K562 (cell line): ENCODE measurements around the gene E2F3. TPM values are rescaled to one million over a fixed set of nuclear protein-coding genes. Genes with fewer than 3 reads are reported as not detected.

Experiments
- ETV1 ChIP-seq: fragments of 450-650 bp; conservative IDR thresholded peaks from 2 replicates; pipeline ENCODE4 v1.6.1; 2016; ENCODE audit warnings: missing genetic modification characterization, control low read depth, low read depth, missing compliant biosample characterization
- GATAD2A ChIP-seq: fragments of 450-650 bp; IDR thresholded peaks from 2 replicates; pipeline ENCODE4 v1.6.1; 2017
- KLF1 ChIP-seq: fragments of 450-650 bp; IDR thresholded peaks from 2 replicates; pipeline ENCODE4 v1.6.1; 2016; ENCODE audit warnings: missing genetic modification characterization, missing compliant biosample characterization
- KLF16 ChIP-seq: IDR thresholded peaks from 2 replicates; pipeline ENCODE4 v1.6.1; 2016; ENCODE audit warnings: antibody characterized with exemption
- MAFG ChIP-seq: fragments of 450-650 bp; conservative IDR thresholded peaks from 2 replicates; pipeline ENCODE4 v1.6.1; 2016; ENCODE audit warnings: missing genetic modification characterization, missing compliant biosample characterization
- MAX ChIP-seq: sonication (generic); formaldehyde crosslinking; IDR thresholded peaks from 2 replicates; pipeline ENCODE4 v1.9.0; 2022; ENCODE audit warnings: mild to moderate bottlenecking, missing genetic modification reagents
- MGA ChIP-seq: fragments of 450-650 bp; IDR thresholded peaks from 2 replicates; pipeline ENCODE4 v1.6.1; 2016; ENCODE audit warnings: mild to moderate bottlenecking, moderate library complexity
- NFATC3 ChIP-seq: fragments of 450-650 bp; IDR thresholded peaks from 2 replicates; pipeline ENCODE4 v1.6.1; 2017; ENCODE audit warnings: mild to moderate bottlenecking
- SAFB2 ChIP-seq: fragments of 200-400 bp; formaldehyde crosslinking; IDR thresholded peaks from 2 replicates; pipeline ENCODE4 v1.6.1; 2018; ENCODE audit warnings: borderline replicate concordance, low read length, low read depth, moderate library complexity; ENCODE audit not compliant: severe bottlenecking
- TSC22D4 ChIP-seq: fragments of 450-650 bp; IDR thresholded peaks from 2 replicates; pipeline ENCODE4 v1.6.1; 2016; ENCODE audit warnings: missing genetic modification characterization, missing biosample characterization, control low read depth
- ZBTB49 ChIP-seq: sonication (generic); formaldehyde crosslinking; IDR thresholded peaks from 2 replicates; pipeline ENCODE4 v1.8.0; 2022; ENCODE audit warnings: missing genetic modification reagents, mild to moderate bottlenecking, borderline replicate concordance
- ZNF316 ChIP-seq: fragments of 450-650 bp; IDR thresholded peaks from 2 replicates; pipeline ENCODE4 v1.6.1; 2016
- ZSCAN32 ChIP-seq: fragments of 450-650 bp; formaldehyde crosslinking; IDR thresholded peaks from 2 replicates; pipeline ENCODE4 v1.4.0; 2020; ENCODE audit warnings: mild to moderate bottlenecking, moderate library complexity
- ZZZ3 ChIP-seq: fragments of 450-650 bp; IDR thresholded peaks from 2 replicates; pipeline ENCODE4 v1.6.1; 2016; ENCODE audit warnings: antibody characterized with exemption, mild to moderate bottlenecking, moderate library complexity
- polyA plus RNA-seq, 8 experiments: library from polyadenylated mRNA; depleted of rRNA in 4 of 8; stranded (reverse) in 5 of 8; unstranded in 3 of 8; fragments of >200 nt; fragmentation: Nextera tagmentation in 2 of 8; fragmentation: Illumina TruSeq in 1 of 8; extraction: Ambion mirVana in 2 of 8; extraction: Trizol in 1 of 8; gene quantifications; 2 replicates each; pipeline versions ENCODE4 v1.2.1 to v1.2.3, GENCODE V29; 2011 to 2014; ENCODE audit warnings: inconsistent platforms in 1 of 8, missing spikeins in 1 of 8
- total RNA-seq, 7 experiments: library from RNA; depleted of rRNA in 6 of 7; stranded (reverse); fragments of >200 nt in 6 of 7; fragmentation: Illumina TruSeq in 2 of 7; extraction: Trizol in 2 of 7; gene quantifications; 2 replicates each; pipeline versions ENCODE4 v1.2.1 to v1.2.3, GENCODE V29; 2011 to 2021; ENCODE audit warnings: low replicate concordance in 1 of 7

The E2F3 gene
- total and polyA plus RNA-seq, 9 of the 15 experiments (the other 6 are each of a cell fraction or from before 2014, with no cell fraction given) = 11.1 to 44.7 (median 27.2) TPM

DNA sequence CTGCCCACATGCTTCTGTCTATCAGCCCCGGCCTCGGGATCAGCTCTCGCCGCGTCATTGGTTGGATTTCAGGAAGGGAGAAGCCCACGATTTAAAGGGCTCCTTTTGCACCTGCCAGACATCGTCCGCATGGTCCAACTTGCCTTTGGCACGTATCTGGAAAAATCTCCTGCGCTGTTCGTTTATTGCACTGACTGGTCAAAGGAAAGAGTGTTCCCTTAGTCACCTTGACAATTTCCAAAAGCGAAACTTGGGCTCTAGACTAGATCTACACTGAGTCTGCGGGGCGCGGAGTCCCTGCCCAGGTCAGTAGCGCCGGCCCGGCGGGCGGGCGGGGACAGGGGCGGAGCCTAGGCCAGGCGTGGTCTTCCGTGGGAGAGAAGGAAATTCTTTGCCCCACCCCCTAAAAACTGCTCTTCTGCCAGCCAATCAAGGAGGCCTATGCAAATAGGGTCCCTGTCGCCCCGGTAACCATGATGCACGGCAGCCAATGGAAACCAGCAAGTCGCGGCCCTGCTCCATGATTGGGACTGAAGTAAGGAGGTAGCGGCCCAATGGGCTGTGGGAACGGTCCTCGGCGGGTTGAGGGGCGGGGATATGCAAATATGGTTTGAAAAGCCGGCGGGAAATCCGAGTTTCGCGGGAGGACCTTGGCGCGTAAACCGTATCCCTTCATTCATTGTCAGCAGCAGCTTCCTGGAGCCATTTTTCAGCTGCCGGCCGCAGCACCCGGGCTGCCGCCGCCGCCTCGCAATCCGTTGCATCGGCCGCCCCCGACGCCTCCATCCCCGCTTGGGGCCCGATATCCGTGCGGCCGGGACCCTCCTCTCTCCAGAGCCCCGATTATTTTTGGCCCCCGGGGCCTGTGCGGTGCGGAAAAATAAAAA is at the start of gene E2F3 (continued):
- peak; percentile 89 for TF ChIP-seq MAX (CRISPR knock-in tag)
- TF ChIP-seq NFATC3 = 0 out of 2 replicates have a peak, but pooled peaks have one; percentile 58
- TF ChIP-seq MAFG (tag) = no peak
- TF ChIP-seq ETV1 (tag) = peak; percentile 38
- peak; percentile 57; the same call in 1 of the 2 replicates for TF ChIP-seq ZSCAN32 (CRISPR knock-in tag)
- TF ChIP-seq ZNF316 = no peak
- no peak for TF ChIP-seq KLF16
- TF ChIP-seq TSC22D4 (tag) = no peak
- peak; percentile 83; the same call in 1 of the 2 replicates for TF ChIP-seq ZBTB49 (CRISPR knock-in tag)
- peak; percentile 84; the same call in 1 of the 2 replicates for TF ChIP-seq GATAD2A
- peak; percentile 99 for TF ChIP-seq ZZZ3
- no peak for TF ChIP-seq SAFB2
- no peak for TF ChIP-seq KLF1
- TF ChIP-seq MGA = no peak
